Prostate gland (tissue), 2 donors: ENCODE results near the gene PDLIM1.

Source experiments
- CTCF ChIP-seq, 4 experiments: fragments of 200-600 bp in 2 of 4; fragments of 450-650 bp in 2 of 4; sonication (generic) in 2 of 4; IDR thresholded peaks; 1 replicate in 3 of 4; 2 replicates in 1 of 4; pipeline ENCODE4 v1.5.1; 2016 to 2019; ENCODE audit warnings: antibody characterized with exemption in 4 of 4, mild to moderate bottlenecking in 2 of 4, moderate library complexity in 2 of 4
- POLR2A ChIP-seq: fragments of 450-650 bp; IDR thresholded peaks from one replicate; pipeline ENCODE4 v1.6.1; 2016; ENCODE audit warnings: antibody characterized with exemption, mild to moderate bottlenecking
- POLR2AphosphoS5 ChIP-seq: sonication (generic); formaldehyde crosslinking; IDR thresholded peaks from one replicate; pipeline ENCODE4 v1.6.1; 2017; ENCODE audit warnings: antibody characterized with exemption

DNA sequence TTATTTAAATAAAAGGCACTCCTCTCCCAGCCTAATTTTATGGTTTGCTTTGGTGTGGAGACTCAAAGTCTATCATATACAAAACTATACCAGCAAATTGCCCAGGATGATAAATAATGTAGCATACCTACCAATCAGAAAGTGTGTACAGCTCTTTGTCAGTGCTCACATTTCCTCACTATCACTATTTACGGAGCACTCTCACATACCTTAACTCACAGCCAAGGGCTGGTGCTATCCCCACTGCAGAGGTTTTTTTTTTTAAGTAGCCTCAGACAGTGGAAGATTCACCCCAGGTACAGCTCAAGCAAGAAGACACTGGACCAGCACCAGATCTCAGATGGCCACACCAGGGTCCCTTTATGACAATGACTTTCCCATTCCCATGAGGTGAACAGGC, 2.5 kb downstream of the PDLIM1 start:
- no peak for TF ChIP-seq CTCF (IDR thresholded peaks at IDR 0.05)
- TF ChIP-seq POLR2A = no peak
- no peak for TF ChIP-seq POLR2AphosphoS5
